HPDE6-E6E7 (cell line): ENCODE data around the gene HNF1A.
A peak's percentile ranks its signal among the peaks of the same experiment; 100 is the strongest.
"Not testable (repeated sequence)": the region's sequence is repeated elsewhere in the genome, so short reads cannot be mapped to it uniquely, and the experiment has no call there.

ENCODE experiments used
- DNase-seq: peaks from one replicate; pipeline ENCODE4 v3.0.0; 2011; ENCODE audit warnings: missing footprints; ENCODE audit errors: extremely low spot score

The HNF1A gene, protein sequence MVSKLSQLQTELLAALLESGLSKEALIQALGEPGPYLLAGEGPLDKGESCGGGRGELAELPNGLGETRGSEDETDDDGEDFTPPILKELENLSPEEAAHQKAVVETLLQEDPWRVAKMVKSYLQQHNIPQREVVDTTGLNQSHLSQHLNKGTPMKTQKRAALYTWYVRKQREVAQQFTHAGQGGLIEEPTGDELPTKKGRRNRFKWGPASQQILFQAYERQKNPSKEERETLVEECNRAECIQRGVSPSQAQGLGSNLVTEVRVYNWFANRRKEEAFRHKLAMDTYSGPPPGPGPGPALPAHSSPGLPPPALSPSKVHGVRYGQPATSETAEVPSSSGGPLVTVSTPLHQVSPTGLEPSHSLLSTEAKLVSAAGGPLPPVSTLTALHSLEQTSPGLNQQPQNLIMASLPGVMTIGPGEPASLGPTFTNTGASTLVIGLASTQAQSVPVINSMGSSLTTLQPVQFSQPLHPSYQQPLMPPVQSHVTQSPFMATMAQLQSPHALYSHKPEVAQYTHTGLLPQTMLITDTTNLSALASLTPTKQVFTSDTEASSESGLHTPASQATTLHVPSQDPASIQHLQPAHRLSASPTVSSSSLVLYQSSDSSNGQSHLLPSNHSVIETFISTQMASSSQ

DNA sequence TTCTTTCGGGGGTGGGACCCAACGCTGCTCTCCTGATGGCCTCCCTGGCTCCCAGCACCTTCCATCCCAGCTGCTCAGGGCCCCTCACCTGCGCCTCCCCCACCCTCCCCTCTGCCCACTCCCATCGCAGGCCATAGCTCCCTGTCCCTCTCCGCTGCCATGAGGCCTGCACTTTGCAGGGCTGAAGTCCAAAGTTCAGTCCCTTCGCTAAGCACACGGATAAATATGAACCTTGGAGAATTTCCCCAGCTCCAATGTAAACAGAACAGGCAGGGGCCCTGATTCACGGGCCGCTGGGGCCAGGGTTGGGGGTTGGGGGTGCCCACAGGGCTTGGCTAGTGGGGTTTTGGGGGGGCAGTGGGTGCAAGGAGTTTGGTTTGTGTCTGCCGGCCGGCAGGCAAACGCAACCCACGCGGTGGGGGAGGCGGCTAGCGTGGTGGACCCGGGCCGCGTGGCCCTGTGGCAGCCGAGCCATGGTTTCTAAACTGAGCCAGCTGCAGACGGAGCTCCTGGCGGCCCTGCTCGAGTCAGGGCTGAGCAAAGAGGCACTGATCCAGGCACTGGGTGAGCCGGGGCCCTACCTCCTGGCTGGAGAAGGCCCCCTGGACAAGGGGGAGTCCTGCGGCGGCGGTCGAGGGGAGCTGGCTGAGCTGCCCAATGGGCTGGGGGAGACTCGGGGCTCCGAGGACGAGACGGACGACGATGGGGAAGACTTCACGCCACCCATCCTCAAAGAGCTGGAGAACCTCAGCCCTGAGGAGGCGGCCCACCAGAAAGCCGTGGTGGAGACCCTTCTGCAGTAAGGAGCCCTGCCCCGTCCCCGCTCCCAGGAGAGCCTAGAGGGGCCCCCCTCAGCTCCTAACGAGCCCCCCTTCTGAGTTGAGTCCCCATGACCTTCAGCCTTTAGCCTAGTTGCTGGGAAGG is at the start of gene HNF1A:
HNF1A (plus strand) TSS at position 248 of the 924 bp plus-strand sequence; CDS start at position 474, 226 bp downstream.
- DNase-seq = no peak

DNA sequence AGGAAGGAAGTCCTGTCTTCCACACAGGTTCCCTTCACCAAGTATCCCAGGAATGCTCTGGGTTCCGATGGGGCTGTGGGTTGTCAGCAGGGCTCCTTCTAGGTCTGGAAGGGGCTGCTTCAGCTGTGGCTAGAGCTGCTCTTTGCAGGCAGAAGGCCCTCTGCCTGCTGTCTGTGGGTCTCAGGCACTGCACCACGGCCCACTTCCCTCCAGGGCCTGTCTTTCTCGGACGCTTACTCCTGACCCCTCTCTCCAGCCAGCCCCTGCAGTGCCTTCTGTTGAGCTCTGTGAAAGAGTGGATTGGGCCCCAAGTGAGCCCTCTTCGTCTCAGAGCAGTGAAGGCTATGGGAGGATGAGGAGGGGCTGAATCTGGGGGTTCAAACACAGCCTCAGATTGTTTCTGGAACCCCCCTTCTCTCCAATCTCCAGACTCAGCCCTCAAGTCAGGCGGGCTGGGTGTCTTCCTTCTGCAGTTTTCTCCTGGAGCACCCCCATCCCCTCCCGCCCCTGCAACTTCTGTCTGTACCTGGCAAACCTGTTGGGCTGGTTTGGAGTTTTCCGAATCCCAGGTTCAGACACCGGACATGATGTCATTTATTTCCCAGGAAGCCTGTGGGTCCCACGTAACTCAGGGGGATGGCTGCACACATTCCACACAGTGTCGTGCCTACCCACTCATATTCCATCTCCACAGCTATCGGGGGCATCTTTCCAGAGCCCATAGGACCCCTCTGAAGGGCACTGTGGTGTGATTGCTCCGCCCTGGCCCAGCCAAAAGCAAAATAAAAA is 49.3 kb upstream of the HNF1A start:
- DNase-seq = peak; percentile 75

DNA sequence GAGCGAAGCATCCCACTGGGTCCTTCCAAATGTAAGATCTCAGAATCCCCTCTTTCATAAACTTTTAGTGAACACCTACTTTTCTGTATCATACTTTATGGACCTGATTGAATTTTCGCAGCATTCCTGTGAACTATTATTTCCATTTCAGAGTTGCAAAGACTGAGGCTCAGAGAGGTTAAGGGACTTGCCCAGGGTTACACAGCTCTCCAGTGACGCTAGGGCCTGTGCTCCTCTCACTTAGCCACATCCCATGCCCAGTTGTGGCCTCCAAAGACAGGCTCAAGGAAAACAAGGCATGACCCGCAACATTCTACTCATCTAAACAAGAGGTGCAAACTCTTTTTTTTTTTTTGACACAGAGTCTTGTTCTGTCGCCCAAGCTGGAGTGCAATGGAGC is 48.3 kb upstream of the HNF1A start:
- DNase-seq = no peak

DNA sequence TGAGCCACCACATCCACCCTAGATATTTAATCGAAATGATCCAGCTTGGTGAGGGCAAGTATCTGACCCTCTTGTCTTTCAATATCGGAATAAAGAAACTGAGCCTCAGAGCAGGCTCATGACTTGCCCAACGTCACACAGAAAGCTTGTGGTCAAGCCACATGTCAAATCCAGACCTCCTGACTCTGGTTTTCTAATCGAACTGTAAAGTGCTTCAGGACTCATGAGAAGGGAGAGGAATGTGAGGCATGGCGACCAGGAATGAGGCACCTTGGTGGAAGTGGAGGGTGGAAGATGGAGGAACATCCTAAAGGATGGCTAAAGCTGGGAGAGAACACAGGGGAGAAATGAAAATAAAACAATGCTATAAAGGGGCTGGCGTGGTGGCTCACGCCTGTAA is 46.3 kb upstream of the HNF1A start:
- DNase-seq = no peak

DNA sequence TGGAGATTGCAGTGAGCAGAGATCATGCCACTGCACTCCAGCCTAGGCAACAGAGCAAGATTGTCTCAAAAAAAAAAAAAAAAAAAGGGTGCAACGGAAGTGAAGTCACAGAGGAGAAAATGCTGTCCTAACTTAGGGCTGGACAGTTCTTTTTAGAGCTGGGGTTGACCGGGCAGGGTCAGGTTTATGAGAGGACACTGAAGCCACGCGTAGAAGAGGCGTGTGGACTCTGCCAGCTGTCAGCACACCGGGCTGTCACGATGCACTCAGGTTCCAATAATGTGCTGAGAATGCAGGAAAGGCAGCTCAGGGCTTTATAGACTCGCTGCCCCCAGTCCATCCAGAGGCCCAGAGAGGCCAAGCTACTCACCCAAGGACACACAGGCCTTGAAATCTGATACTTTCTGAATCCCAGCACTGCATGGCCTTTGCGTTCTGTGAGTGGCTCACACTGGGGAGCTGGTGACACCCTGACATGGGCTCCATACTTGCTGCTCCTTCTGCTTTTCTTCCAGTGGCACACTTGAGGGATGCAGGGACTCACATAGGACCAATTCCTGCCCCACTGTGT is 45.3 kb upstream of the HNF1A start:
- DNase-seq = no peak

DNA sequence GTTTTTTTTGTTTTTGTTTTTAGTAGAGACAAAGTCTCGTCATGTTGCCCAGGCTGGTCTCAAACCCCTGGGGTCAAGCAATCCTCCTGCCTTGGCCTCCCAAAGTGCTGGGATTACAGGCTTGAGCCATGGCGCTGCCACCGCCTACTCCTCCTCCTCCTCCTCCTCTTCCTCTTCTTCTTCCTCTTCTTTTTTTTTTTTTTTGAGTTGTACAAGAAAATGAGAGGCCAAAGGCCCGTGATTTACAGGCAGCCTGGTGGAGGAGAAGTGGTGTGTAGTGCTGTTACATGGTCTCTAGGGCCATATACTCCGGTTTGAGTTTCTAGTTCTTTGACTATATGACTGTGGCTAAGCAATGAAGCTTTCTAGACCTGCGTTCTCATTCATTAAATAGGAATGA is 44.6 kb upstream of the HNF1A start:
- DNase-seq = no peak

DNA sequence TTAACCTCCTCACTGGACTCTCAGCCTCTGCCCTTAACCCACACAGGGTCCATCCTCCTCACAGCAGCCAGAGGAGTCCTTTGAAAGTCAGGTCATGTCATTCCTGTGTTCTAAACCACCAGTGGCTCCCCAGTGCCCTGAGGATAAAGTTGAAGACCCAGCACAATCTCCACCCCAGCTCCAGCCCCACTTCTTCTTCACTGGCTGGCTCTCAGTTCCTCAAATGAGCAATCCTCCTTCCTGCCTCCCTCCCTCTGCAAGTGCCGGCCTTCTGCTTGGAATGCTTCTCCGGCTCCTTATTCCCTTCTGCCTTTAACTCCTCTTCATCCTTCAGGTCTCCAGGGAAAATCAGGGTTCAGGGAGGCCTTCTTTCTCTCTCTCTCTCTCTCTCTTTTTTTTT is 42.1 kb upstream of the HNF1A start:
- no peak for DNase-seq

DNA sequence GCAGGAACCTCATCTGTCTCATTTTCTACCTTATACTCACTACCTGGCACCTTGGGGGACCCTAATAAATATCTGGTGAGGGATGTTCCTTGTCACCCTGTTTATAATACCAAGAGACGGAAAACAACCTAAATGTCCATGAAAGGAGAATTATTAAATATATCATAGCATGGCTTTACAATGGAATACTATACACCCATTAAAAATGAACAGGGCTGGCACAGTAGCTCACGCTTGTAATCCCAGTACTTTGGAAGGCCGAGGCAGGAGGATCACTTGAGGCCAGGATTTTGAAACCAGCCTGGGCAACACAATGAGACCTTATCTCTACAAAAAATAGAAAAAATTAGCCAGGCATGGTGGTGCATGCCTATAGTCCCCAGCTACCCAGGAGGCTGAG is 39.8 kb upstream of the HNF1A start:
- no peak for DNase-seq

DNA sequence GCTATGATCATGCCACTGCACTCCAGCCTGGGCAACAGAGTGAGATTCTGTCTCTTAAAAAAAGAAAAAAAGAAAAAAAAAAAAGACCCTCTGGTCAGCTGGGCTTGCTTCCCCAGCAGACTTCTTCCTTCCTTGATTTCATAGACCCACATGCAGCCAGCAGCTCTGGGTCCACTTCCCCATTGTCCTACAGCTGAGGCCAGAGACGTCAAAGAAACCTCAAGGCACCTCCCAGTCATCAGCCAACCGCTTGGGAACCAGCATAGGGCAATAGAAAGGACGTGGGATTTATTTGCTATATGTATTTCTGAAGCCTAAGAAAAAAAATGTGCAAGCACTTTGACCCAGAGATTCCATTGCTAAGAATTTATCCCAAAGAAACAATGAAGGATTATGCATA is 38.8 kb upstream of the HNF1A start:
- DNase-seq = no peak

DNA sequence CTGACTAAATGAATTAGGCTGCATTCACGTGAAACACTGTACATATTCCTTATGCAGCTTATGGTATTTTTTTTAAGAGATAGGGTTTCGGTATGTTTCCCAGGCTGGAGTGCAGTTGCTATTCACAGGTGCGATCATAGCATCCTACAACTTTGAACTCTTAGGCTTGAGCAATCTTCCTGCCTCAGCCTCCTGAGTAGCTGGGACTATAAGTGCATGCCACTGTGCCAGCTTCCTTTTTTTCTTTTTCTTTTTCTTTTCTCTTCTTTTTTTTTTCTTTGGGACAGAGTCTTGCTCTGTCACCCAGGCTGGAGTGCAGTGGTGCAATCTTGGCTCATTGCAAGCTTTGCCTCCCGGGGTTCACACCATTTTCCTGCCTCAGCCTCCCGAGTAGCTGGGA is 38.3 kb upstream of the HNF1A start:
- DNase-seq = no peak

DNA sequence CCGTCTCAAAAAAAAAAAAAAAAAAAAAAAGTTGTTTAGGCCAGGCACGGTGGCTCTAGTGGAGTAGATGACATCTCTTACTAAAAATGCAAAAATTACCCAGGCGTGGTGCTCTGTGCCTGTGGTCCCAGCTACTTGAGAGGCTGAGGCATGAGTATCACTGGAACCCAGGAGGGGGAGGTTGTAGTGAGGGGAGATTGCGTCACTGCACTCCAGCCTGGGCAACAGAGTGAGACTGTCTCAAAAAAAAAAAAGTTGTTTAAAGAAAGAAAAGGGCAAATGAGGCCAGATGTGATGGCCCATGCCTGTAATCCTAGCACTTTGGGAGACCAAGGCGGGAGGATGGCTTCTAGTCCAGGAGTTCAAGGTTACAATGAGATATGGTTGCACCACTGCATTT is 37.5 kb upstream of the HNF1A start:
- no peak for DNase-seq

DNA sequence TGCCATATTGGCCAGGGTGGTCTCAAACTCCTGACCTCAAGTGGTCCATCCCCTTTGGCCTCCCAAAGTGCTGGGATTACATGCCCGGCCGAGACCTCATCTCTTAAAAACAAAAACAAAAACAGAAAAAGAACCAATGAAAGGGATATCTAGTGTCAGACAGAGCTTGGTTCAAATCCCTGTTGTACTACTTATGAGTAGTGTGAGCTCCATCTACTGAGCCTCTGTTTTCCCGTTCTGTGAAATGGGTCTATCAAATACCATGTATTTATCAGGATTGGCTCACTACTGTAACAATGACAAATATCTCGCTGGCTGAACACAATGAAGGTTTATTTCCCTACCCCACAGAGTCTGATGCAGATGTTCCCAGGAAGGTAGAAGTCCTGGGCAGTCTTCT is 36.9 kb upstream of the HNF1A start:
- DNase-seq = no peak

DNA sequence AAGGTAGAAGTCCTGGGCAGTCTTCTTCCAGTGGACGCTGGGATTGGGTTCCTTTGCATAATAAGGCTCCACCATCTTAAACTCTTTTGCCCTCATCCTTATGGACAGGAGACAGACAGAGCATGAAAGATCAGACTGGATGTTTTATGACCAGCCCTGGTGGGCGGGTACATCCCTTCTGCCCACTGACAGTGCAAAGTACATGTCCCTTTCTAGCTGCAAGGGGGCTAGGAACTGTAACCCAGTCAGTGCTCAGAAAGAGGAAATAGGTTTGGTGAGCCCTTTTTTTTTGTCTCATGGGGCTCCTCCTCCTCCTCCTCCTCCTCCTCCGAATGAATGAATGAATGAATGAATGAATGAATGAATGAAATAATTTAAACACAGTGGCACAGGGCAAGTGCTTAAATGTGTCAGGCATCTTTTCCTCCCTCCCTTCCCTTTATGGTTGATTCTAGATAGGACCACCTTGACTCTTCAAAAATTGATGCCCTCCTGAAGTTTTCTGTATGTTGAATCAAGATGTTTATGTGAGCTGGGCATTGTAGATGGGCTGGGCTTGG is 36.4 kb upstream of the HNF1A start:
- no peak for DNase-seq

DNA sequence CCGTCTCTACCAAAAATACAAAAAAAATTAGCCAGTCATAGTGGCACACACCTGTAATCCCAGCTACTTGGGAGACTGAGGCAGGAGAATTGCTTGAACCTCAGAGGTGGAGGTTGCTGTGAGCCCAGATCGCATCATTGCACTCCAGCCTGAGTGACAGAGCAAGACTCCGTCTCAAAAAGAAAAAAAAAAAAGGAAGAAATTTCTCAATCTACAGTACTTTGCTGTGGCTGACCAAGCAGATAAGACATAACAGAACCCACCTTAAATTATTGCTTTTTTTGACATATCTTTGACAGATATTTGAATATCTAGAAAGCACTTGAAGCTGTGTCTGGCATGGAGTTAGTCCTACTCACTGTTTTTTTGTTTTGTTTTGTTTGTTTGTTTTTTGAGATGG is 34.9 kb upstream of the HNF1A start:
- no peak for DNase-seq

DNA sequence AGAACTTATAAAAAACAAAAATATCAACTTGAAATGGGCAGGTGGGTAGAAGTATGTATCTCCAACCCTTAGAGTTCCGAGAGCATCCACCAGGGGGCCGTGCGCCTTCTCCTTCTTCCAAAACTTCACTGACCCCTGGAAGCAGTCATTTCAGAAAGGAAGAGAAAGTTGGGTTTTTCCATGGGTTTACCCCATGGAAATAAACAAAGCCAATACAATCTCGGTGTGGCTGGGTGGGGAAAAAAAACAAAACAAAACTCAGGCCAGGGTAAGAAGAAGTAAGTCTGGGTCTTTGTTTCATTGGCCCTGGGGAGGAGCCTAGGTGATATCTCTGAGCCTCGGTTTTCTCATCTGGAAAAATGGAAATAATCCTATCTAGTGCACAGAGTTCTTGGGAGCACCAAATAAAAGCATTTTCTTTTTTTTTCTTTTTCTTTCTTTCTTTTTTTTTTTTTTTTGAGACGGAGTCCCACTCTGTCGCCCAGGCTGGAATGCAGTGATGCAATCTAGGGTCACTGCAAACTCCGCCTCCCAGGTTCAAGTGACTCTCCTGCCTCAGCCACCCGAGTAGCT is 33.6 kb upstream of the HNF1A start:
- DNase-seq = no peak

DNA sequence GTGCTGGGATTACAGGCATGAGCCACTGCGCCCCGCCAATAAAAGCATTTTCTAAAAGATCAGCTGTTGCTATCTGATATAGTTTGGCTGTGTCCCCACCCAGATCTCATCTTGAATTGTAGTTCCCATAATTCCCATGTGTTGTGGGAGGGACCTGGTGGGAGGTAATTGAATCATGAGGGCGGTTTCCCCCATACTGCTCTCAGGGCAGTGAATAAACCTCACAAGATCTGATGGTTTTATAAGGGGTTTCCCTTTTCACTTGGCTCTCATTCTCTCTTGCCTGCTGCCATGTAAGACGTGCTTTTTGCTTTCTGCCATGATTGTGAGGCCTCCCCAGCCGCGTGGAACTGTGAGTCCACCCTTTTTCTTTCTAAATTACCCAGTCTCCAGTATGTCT is 32.8 kb upstream of the HNF1A start:
- DNase-seq = not testable (repeated sequence)

DNA sequence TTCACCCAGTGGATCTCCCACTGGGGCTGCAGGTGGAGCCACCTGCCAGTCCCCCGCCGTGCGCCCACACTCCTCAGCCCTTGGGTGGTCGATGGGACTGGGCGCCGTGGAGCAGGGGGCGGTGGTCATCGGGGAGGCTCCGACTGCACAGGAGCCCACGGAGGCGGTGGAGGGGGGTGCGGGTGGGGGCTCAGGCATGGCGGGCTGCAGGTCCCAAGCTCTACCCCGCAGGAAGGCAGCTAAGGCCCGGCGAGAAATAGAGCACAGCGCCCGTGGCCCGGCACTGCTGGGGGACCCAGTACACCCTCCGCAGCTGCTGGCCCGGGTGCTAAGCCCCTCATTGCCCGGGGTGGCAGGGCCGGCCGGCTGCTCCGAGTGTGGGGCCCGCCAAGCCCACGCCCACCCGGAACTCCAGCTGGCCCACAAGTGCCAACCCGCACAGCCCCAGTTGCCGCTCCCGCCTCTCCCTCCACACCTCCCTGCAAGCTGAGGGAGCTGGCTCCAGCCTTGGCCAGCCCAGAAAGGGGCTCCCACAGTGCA is 28.0 kb upstream of the HNF1A start:
- not testable (repeated sequence) for DNase-seq

DNA sequence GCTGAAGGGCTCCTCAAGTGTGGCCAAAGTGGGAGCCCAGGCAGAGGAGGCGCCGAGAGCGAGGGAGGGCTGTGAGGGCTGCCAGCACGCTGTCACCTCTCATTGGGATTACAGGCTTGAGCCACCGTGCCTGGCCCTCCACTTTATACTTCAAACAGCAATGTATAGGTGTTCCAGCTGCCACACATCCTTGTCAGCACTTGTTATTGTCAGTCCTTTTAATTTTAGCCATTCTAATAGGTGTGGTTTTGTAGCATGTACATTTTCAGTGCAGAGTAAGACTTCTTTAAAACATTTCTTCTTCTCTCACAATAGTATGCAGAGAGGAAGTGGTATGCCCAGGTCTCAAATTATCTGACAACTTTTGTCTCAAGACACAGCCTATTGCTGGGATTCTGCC is 27.5 kb upstream of the HNF1A start:
- no peak for DNase-seq

DNA sequence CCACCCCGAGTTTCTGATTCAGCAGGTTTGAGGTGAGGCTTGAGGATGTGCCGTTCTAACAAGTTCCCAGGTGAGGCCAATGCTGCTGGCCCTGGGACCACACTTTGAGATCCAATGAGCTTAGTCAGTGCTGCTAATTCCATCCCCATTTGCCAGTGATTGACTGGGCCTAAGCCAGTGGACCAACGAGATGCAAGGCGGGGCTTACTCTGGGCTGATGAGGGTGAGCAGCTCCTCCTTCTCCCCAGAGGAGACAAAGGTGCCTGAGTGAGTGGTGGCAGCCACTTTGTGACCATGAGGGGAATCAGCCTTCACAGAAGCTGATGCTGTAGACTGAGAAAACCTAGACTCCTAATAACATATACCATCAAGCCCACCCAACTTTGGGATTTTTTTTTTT is 23.1 kb upstream of the HNF1A start:
- no peak for DNase-seq

DNA sequence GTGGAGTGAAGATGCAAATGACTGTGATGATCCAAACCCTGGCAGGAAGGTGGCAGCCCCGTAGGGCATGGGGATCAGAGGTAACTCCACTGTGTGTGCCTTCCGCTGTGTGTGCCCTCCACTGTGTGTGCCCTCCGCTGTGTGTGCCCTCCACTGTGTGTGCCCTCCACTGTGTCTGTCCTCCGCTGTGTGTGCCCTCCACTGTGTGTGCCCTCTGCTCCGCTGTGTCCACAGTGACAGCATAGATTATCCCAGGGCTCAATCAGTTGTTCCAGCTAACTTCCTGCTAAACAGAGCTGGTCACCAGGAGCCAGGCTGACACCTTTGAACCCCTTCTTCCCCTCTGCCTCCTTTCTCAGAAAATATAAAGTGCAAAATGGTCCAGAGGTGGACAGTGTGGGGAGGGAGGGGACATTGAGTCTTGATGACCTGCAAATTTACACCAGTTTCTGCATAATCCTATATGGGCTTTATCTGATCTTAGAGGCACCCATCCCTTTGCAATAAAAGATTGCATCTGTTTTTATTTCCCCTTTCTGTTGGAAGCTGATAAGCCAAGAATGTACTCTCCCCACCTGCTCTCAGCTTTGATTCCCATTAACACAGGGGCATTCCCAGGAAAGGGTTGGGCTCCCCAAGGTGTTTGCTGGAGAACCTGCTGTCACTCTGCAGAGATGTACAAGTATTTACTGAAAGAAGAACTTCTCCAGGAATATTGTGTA is 21.6 kb upstream of the HNF1A start:
- no peak for DNase-seq
